Stimulated activated CD4-positive, alpha-beta T cell treated with anti-CD3 and anti-CD28 coated beads, TNF-alpha, amount 100 ng/mL, for 48 hours (primary cell): ENCODE data around the gene ZBTB33.

Source experiments
- DNase-seq, 3 donors: peaks; one replicate each; pipeline ENCODE4 v3.0.0-alpha.2; 2020; ENCODE audit warnings: low read depth in 3 of 3

The ZBTB33 gene

GRCh38 chrX:120250522-120251271 lies at the start of gene ZBTB33:
TSS of gene ZBTB33 (plus strand) at chrX:120250812. CDS start at chrX:120253416, 2,604 bp downstream.
- peak; percentile 65 to 78 (median 74) for DNase-seq

GRCh38 chrX:120200851-120201250 lies 49.8 kb upstream of the ZBTB33 start:
- DNase-seq, result no peak

- no peak for DNase-seq
These were observed 44.5 kb upstream of the ZBTB33 start for GRCh38 chrX:120205816-120206753.

GRCh38 chrX:120207009-120207605 lies 43.5 kb upstream of the ZBTB33 start:
- no peak for DNase-seq

GRCh38 chrX:120213438-120214265 lies 37.0 kb upstream of the ZBTB33 start:
- DNase-seq, result peak; percentile 22 to 41 (median 23)

GRCh38 chrX:120223374-120223773 lies 27.2 kb upstream of the ZBTB33 start:
- DNase-seq, result no peak

GRCh38 chrX:120224388-120224787 lies 26.2 kb upstream of the ZBTB33 start:
- DNase-seq, result no peak

GRCh38 chrX:120228187-120228908 lies 22.3 kb upstream of the ZBTB33 start:
- DNase-seq, result no peak

GRCh38 chrX:120235284-120235683 lies 15.3 kb upstream of the ZBTB33 start:
- DNase-seq, result no peak

GRCh38 chrX:120236687-120237479 lies 13.7 kb upstream of the ZBTB33 start:
- no peak for DNase-seq

GRCh38 chrX:120238933-120239332 lies 11.7 kb upstream of the ZBTB33 start:
- no peak for DNase-seq

GRCh38 chrX:120242813-120243212 lies 7.8 kb upstream of the ZBTB33 start:
- no peak for DNase-seq

- DNase-seq, result no peak
These were observed 6.2 kb upstream of the ZBTB33 start for GRCh38 chrX:120244395-120244734.

- peak; percentile 28 to 44 (median 31) for DNase-seq
These were observed 5.7 kb upstream of the ZBTB33 start for GRCh38 chrX:120244735-120245498.

GRCh38 chrX:120251471-120252011 lies 929 bp downstream of the ZBTB33 start:
- DNase-seq, result no peak

- no peak for DNase-seq
These were observed 3.2 kb downstream of the ZBTB33 start for GRCh38 chrX:120253784-120254183.

- no peak for DNase-seq
These were observed 9.8 kb downstream of the ZBTB33 start for GRCh38 chrX:120260369-120260768.

- no peak for DNase-seq
These were observed 12.5 kb downstream of the ZBTB33 start for GRCh38 chrX:120262859-120263708.
